Fibroblast of skin of right quadriceps (primary cell): ENCODE results near the gene FBXO41.

Experiments
- DNase-seq: peaks from one replicate; pipeline ENCODE4 v3.0.0-alpha.2; 2013

FBXO41 gene

DNA sequence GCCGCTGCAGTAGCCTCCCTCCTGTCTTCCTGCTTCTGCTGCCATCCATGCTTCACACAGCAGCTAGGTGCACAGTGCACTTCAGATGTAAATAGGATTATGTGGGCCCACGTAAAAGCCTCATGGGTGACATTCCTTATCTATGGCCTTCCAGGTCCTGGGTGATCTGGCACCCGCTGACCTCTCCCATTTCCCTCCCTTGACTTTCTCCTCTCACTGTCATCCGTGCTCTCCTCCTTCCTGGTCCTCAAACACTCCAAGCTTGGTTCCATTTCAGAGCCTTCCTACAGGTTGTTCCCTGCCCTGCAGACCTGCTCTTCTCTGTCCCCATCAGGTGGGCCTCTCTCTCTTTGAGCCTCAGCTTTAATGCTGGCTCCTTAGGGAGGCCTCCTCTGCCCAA, 74.3 kb downstream of the FBXO41 start:
- no peak for DNase-seq

- DNase-seq, result no peak
Measured at GRCh38 chr2:73208258-73208657, 76.0 kb downstream of the FBXO41 start.

GRCh38 chr2:73205611-73206010, 78.7 kb downstream of the FBXO41 start:
- DNase-seq, result peak; percentile 62
